RWPE1 (cell line): ENCODE data around the gene RCN2.

Experiments used
- CTCF ChIA-PET: fragments of 350-600 bp; sonication (Branson Sonifier 250); formaldehyde crosslinking; extraction: SDS; loops from one replicate; lab custom pipeline; 2021; lab: Yijun Ruan, JAX
- POLR2A ChIA-PET: fragments of 400-600 bp; formaldehyde crosslinking; extraction: SDS; loops from one replicate; lab custom pipeline; 2020; ENCODE audit warnings: antibody characterized with exemption; ENCODE audit not compliant: low non-redundant PET; lab: Yijun Ruan, JAX
- DNase-seq: peaks from one replicate; pipeline ENCODE4 v3.0.0; 2012; ENCODE audit warnings: low spot score
- H3K27ac ChIP-seq: fragments of 450-650 bp; 2 replicates; pipeline ENCODE4 v1.5.1; 2017
- TF ChIP-seq, protein P1 (sequence below): fragments of 450-650 bp; conservative IDR thresholded peaks from 2 replicates; pipeline ENCODE4 v1.5.1; 2017; ENCODE audit warnings: low read depth, mild to moderate bottlenecking

Gene RCN2

DNA sequence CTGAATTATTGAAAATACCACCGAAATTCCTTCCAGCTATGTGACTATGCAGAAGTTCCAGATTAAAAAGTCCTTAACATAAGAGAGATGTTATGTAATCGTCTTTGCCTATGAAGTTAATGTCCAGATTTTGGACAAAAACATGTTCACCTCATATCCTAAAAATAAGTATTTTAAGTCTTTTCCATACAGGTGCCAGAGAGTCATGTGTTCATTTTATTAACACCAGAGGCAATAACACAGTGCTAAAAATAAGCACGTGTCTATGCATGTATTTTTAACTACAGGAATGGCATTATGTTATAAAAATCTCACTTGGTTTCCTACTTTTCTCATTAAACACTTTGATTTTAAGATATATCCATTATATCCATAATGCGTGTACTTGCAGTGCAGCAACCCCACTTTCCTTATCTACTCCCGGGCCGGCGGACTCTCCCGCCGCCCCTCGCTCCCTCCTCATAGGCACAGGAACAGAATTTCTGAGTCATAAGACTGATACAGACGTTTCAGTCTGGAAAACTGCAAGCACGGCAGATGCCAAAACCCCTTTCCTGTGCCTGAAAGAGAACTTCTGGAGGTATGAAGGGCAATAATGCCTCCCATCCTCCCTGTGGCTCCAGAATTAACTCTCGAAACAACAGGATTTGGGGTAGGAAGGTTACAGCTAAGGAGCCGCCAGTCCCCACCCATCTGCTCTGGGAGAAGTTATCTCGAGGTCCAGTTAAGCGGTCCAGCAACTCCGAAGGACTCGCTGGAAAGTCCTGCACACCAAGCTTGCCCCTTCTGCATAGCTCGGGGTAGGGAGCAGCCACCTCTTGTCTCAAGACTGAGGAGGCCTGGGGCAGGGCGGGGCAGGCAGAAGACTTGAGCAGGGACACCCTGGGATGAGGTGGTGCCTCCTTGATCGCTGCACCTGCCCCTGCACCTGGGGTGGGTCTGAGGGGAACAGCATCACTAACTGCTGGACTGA lies 41.1 kb downstream of the RCN2 start:
- ChIA-PET POLR2A (no interaction called here), CTCF (interaction anchor here (0.7 kb wide), 1 partner anchor 12 kb away, joined by 3 read pairs; no protein-coding TSS in a partner anchor)
- TF ChIP-seq, protein P1, sequence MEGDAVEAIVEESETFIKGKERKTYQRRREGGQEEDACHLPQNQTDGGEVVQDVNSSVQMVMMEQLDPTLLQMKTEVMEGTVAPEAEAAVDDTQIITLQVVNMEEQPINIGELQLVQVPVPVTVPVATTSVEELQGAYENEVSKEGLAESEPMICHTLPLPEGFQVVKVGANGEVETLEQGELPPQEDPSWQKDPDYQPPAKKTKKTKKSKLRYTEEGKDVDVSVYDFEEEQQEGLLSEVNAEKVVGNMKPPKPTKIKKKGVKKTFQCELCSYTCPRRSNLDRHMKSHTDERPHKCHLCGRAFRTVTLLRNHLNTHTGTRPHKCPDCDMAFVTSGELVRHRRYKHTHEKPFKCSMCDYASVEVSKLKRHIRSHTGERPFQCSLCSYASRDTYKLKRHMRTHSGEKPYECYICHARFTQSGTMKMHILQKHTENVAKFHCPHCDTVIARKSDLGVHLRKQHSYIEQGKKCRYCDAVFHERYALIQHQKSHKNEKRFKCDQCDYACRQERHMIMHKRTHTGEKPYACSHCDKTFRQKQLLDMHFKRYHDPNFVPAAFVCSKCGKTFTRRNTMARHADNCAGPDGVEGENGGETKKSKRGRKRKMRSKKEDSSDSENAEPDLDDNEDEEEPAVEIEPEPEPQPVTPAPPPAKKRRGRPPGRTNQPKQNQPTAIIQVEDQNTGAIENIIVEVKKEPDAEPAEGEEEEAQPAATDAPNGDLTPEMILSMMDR: no peak
- no peak for DNase-seq
- H3K27ac ChIP-seq: no peak overlapping the region

GRCh38 chr15:76973362-76973743 lies 41.8 kb downstream of the RCN2 start:
- TF ChIP-seq, protein P1: no peak
- POLR2A ChIA-PET: no interaction called here
- no peak overlapping the region for H3K27ac ChIP-seq
- CTCF ChIA-PET: interaction anchor here (0.7 kb wide), 1 partner anchor 12 kb away, joined by 3 read pairs; no protein-coding TSS in a partner anchor
- no peak for DNase-seq

- ChIA-PET CTCF (interaction anchor here (0.7 kb wide), 1 partner anchor 11 kb away, joined by 3 read pairs; no protein-coding TSS in a partner anchor), POLR2A (no interaction called here)
- no peak for DNase-seq
- TF ChIP-seq, protein P1: no peak
- H3K27ac ChIP-seq: no peak overlapping the region
Measured at GRCh38 chr15:76973906-76974305, 42.4 kb downstream of the RCN2 start.

DNA sequence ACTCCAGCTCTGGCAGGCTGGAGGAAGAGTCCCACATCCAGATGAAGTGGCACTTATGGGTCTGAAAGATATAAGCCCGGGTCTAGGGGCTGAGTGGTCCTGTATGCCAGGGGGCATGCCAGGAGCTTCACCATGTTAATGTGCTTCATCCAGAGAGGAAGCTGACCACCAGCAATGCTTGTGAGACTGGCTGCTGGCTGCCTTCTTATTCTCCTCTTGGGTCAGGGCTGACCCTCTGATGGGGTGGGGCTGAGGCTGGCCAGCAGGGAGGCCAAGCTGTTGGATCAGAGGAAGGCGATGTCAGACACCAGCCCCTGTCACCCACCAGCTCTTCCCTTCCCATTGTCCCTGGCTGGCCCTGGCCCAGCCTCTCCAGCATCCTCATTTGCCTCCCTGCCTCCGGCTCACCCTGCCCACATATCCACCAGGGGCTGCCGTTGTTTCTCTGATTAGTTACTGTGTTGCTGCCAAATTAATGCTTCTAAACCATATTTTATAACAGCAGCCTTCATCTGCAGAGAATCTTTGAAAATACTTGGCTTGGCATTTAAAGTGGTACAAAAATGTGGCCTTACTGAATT lies 43.0 kb downstream of the RCN2 start:
- ChIA-PET POLR2A (no interaction called here), CTCF (interaction anchor here (0.5 kb wide), 1 partner anchor 63 kb away, joined by 3 read pairs; no protein-coding TSS in a partner anchor)
- H3K27ac ChIP-seq: no peak overlapping the region
- no peak for DNase-seq
- TF ChIP-seq, protein P1: no peak

- no peak overlapping the region for H3K27ac ChIP-seq
- TF ChIP-seq, protein P1: no peak
- CTCF ChIA-PET: interaction anchor here (0.6 to 1.0 kb wide), 2 partner anchors 47 to 380 kb away, joined by 5 to 6 read pairs; no protein-coding TSS in a partner anchor
- POLR2A ChIA-PET: no interaction called here
- no peak for DNase-seq
Measured at GRCh38 chr15:76976141-76976540, 44.6 kb downstream of the RCN2 start.

DNA sequence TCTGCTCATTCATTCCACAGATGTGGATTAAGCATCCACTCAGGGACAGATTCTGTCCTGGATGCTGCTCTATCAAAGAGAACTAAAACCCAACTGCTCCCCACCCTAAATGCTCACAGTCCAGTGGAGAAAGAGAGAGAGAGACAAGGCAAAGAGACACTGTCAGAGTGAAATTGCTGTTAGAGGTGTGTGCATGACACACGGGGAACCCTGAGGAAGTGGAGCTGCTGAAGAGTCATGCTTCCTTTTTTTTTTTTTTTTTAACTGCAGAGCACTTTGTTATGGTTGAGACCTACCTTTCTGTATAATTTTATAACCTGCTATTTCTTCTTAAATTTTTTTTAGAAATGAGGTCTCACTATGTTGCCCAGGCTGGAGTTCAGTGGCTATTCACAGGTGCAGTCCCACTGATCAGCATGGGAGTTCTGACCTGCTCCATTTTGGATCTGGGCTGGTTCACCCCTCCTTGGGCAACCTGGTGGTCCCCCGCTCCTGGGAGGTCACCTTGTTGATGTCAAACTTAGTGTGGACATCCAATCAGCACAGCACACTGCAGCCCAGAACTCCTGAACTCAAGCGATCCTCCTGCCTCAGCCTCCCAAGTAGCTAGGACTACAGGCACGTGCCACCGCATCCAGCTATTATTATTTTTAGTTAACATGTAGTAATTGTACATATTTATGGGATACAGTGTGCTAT lies 45.2 kb downstream of the RCN2 start:
- DNase-seq: no peak
- H3K27ac ChIP-seq: no peak overlapping the region
- TF ChIP-seq, protein P1: no peak
- ChIA-PET CTCF (interaction anchor here (0.6 to 1.0 kb wide), 2 partner anchors 47 to 379 kb away, joined by 5 to 6 read pairs; no protein-coding TSS in a partner anchor), POLR2A (no interaction called here)
